GM19035 (cell line): Measurements from ENCODE around the gene PRPH.

Experiments
- ATAC-seq: cut with Tn5 transposase; IDR thresholded peaks from one replicate; pipeline ENCODE4 v1.9.1; 2021; ENCODE audit not compliant: unreplicated experiment

Gene PRPH

DNA sequence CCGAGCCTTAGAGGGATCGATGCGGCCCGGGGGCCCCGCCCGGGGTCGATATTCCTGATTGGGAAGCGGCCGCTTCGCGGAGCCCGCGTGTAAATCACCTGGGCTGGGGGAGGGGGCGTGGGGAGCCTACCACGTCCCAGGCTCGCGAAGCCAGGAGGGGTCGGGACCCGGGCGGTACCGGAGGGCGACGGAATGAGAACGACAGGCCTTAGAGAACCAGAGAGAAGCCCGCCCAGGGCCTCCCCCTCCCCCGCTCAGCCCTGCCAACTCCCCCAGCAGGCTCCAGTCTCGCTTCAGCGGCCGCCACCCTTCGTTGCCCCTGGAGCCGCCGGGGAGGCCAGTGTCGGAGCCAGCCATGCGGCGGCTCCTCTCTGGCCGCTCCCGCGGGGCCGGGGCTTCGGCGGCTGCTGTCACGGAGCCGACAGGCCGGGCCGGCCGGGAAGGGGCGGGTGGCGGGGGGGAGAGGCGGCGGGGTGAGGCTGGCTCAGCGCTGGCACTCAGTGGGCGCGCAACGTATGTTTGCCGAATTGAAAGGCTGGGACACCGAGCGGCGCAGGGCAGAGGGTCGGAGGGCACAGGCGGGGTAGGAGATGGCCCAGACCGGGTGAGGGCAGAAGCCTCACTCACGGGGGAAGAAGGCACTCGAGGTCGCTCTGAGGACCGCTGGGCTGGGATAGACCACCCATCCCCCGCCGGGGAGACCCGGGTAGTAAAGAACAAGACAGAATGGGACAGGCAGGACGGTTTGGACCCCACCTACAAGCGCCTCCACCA is 50.3 kb downstream of the PRPH start:
- no peak for ATAC-seq

DNA sequence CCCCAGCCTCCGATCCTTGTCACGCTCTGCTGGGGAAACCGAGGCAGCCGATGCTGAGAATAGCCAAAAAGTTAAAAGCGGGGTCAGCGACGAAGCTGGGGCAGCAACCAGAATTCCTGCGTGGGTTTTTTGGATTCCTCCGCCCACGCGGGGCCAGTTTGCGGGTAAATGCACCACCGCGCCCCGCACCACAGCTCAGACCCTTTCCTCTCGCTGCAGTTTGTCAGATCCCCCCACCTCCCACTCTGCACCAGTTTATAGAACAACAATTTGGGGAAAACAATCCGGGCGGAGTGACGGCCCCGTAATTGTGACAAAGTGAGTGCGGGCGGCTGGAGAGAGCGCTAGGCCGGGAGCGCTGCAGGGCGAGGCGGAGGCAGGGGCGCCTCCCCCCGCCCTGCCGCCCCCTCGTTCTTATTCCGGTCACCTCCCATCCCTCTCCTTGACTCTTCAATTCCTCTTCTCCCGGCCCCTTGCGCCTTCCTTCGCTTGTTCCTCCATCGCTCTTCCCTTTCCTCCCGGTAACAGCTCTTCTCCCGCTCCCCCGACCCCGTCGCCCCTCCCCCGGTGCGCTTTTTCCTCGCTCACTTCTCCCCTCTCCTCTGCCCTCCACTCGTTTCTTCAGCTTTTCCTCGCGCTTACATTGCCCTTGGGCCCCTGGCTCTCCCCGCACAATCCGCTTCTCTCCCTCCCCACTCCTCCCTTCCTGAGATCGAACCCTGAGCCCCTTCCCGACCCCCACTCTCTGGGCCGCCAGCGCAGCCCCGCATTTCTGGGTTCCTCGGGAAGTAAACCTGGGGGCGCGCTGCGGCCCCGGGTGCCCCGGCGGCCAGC is 51.1 kb downstream of the PRPH start:
- no peak for ATAC-seq

- ATAC-seq: no peak
Observed at GRCh38 chr12:49346659-49347310, 51.8 kb downstream of the PRPH start, which contains the start of gene DNAJC22. Gene DNAJC22, plus strand, starts transcription at chr12:49346888. Its CDS starts 1,985 bp downstream, at chr12:49348873.

DNA sequence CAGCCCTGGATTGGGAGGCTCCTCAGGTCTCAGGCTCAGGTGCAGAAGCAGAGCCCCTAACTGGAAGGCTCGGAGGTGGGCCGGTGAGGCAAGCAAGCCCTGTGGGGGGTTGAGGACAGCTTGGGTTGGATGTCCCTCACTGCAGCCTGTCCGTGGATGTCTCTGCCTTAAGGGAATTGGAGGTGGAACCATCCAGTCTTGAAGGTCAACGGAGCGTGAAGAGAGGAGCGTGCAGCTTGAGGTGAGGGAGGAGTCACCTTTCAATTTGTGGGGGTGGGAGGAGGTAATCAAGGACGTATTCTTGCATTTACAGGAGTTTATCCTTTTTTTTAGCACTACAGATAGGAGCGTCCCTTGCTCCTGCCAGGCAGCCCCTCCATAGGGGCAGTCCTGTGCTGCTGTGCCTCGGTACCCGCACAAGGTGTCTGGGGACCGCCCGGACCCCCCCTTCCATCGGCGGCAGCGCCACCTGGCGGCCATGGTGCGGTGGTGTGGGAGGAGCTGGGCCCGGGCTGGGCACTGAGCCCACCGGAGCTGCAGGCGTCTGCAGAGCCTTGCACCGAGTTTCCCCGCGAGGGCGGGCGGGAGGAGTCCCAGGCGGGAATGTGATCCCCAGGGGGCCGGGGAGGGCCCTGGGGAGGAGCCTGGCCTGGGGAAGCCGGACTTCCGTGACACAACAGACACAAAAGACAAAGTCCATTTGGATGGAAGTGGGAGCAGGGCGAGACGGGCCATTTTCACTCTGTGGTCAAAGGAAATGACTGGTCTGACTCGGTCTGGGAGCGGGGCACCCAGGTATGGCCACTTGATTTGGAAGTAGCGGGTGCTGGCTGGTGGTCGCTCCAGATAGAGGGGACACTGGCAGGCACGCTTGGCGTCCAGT is 52.6 kb downstream of the PRPH start:
- ATAC-seq: no peak
